RWPE1 (cell line): ENCODE results near the gene FRAS1.

Source experiments
- CTCF ChIA-PET: fragments of 350-600 bp; sonication (Branson Sonifier 250); formaldehyde crosslinking; extraction: SDS; loops from one replicate; lab custom pipeline; 2021; lab: Yijun Ruan, JAX
- POLR2A ChIA-PET: fragments of 400-600 bp; formaldehyde crosslinking; extraction: SDS; loops from one replicate; lab custom pipeline; 2020; ENCODE audit warnings: antibody characterized with exemption; ENCODE audit not compliant: low non-redundant PET; lab: Yijun Ruan, JAX
- DNase-seq: peaks from one replicate; pipeline ENCODE4 v3.0.0; 2012; ENCODE audit warnings: low spot score
- H3K27ac ChIP-seq: fragments of 450-650 bp; 2 replicates; pipeline ENCODE4 v1.5.1; 2017
- CTCF ChIP-seq: fragments of 450-650 bp; conservative IDR thresholded peaks from 2 replicates; pipeline ENCODE4 v1.5.1; 2017; ENCODE audit warnings: low read depth, mild to moderate bottlenecking

The FRAS1 gene

GRCh38 chr4:78152795-78153194 is 95.7 kb downstream of the FRAS1 start:
- POLR2A ChIA-PET: no interaction called here
- H3K27ac ChIP-seq: no peak overlapping the region
- no peak for DNase-seq
- no peak for TF ChIP-seq CTCF
- CTCF ChIA-PET: no interaction called here

DNA sequence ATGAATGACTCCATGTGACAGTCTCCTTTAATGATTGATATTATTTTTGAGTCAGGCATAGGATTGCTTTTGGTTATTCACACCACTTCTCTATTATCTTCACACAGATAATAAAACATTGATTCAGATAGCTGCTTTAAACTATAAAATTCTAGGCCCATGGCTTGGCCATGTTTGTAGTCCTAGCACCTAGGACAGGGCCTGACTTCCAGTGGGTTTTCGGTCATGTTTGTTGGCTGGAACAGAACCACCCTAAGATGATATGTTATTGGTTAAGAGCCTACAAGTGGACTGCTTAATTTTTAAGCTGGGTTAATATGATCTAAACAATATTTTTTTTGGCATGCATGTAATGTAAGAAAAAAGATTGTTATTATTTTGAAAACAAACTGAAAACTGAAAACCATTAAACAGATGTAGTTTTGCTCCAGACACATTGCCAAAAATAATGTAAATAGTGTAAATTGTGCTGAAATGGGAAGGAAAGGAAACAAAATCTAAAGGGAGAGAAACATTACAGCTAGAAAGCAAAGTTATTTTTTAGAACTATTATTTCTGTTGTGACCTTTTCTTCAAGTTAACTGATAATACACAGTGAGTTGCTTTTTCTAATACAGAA is 98.0 kb downstream of the FRAS1 start:
- no peak for TF ChIP-seq CTCF
- ChIA-PET POLR2A (no interaction called here), CTCF (no interaction called here)
- no peak for DNase-seq
- no peak overlapping the region for H3K27ac ChIP-seq

DNA sequence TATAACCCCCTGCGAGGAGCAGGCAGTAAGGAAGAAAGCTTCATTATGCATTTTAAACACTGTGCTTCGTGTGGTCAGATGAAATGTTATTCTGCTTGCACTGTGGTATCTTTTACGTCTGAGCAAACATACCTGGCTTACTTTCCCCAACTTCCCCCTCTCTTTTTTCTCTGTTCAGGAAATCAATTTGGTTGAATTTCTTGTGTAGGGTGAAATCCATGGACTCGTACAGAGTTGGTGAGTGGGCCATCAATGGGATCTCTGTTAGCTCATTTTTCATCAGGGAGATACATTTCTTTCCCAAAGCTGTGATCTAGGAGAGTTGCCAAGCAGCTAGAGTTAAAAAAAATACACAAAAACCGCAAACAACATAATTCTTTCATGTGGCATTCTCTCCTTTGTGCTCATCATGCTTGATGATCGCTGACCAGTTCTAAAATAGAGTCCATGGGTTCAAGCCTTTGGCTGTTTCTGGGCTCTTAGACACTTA is 98.5 kb downstream of the FRAS1 start:
- no peak for TF ChIP-seq CTCF
- no peak for DNase-seq
- CTCF ChIA-PET: no interaction called here
- no peak overlapping the region for H3K27ac ChIP-seq
- POLR2A ChIA-PET: no interaction called here

DNA sequence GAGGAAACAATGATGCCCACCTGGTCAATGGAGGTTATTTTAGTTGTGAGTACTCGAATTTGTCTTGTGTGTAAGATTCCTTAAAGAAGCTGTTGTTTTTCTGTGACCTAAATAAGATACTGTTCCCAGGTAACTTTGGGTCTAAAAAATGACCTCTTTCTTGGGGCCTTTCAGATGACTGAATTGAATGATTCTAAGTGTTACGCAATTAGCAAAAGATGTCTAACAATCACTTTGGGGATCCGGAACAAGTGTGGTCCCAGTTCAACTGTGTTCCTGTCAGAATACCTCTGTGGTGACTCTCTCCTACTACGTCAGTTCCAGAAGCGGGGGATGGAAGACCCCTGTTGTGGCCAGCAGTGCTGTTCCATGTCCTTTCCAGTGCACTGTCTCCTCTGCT is 99.4 kb downstream of the FRAS1 start:
- TF ChIP-seq CTCF: no peak
- H3K27ac ChIP-seq: no peak overlapping the region
- no peak for DNase-seq
- ChIA-PET CTCF (no interaction called here), POLR2A (no interaction called here)

DNA sequence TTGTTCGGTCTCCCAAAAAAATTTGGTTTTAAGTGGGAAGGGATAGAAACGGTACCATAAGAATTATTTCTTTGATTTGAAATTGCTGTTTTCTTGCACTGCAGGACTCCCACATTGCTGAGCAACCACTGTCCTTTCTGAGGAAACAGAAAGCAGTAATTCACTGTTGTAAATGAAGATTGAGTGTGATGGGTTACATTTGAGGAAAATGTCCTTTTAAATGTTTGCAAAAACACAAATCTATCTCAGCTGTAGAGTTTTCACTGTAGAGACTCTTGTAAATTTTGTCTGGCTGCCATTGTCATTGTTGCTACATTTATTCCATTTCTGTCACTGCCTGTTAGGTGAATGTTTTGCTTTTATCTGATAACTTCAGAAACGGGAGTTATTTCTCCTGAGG is 105.2 kb downstream of the FRAS1 start:
- POLR2A ChIA-PET: no interaction called here
- CTCF ChIA-PET: no interaction called here
- H3K27ac ChIP-seq: no peak overlapping the region
- DNase-seq: no peak
- no peak for TF ChIP-seq CTCF

DNA sequence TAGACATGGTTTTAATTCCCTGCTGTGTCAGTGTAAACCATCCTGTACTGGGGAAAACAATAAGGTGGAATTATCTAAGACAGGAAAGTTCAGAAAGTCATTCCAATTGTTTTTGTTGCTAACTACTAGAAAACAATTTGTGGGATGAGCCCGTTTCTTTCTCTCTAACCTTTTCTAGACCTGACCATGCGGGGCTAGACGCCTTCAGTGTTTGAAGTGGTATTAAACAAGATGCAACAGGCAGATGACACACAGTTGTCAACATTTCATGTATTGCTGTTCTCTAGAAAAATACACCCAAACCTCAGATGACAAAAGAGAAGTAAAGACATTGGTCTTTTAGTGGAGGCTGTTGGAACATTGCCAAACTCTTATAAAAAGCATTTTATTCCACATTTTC is 105.7 kb downstream of the FRAS1 start:
- CTCF ChIA-PET: no interaction called here
- H3K27ac ChIP-seq: no peak overlapping the region
- no peak for TF ChIP-seq CTCF
- no peak for DNase-seq
- POLR2A ChIA-PET: no interaction called here

- ChIA-PET CTCF (no interaction called here), POLR2A (no interaction called here)
- no peak for DNase-seq
- no peak for TF ChIP-seq CTCF
- H3K27ac ChIP-seq: no peak overlapping the region
These were observed 108.6 kb downstream of the FRAS1 start for GRCh38 chr4:78165758-78166157.
